Measurements from ENCODE around the gene NOM1.

DNA sequence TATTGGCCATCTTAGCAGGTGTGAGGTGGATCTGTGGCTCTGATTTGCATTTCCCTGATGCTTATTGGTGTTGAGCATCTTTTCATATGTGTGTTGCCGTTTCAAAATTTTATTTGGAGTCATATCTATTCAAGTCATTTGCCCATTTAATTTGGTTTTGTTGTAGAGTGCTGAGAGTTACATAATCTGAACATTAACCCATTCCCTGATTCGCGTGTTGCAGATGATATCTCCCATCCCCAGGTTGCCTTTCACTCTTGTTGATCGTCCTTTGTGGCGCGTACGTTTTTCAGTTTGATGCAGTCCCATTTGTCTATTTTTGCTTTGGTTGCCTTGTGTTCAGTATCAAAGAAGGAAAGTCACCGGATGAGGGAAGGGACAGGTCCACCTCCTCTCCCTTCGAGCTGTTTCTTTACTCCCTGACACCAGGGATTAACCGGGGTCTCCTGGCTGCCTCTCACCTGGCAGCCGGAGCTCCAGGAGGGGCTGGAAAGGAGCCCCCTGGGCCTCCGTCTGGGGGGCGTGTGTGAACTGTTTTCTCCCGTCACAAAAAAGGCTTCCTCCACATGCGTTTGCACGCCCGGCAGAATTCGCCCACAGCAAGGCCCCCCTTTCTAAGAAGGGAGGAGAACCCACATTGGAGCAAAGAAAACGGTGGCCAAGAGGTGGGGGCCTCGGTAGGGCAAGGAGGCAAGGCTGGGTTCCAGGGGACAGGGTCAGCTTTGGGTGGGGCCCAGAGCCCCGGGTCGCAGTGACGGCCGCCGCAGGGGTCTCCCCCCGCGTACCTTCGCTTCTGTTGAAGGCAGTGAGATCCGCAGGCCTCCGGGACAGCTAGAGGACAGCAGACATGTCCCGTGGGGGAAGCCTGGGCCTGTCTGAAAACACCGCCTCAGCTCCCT lies 52.7 kb downstream of the NOM1 start:
- TF ChIP-seq, protein P1, sequence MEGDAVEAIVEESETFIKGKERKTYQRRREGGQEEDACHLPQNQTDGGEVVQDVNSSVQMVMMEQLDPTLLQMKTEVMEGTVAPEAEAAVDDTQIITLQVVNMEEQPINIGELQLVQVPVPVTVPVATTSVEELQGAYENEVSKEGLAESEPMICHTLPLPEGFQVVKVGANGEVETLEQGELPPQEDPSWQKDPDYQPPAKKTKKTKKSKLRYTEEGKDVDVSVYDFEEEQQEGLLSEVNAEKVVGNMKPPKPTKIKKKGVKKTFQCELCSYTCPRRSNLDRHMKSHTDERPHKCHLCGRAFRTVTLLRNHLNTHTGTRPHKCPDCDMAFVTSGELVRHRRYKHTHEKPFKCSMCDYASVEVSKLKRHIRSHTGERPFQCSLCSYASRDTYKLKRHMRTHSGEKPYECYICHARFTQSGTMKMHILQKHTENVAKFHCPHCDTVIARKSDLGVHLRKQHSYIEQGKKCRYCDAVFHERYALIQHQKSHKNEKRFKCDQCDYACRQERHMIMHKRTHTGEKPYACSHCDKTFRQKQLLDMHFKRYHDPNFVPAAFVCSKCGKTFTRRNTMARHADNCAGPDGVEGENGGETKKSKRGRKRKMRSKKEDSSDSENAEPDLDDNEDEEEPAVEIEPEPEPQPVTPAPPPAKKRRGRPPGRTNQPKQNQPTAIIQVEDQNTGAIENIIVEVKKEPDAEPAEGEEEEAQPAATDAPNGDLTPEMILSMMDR (IDR thresholded peaks at IDR 0.05) = no peak
- TF ChIP-seq POLR2AphosphoS5 (IDR thresholded peaks at IDR 0.05) (no peak), POLR2A (IDR thresholded peaks at IDR 0.05) (no peak)

Data from suprapubic skin (tissue), 4 donors.